ENCODE measurements around the gene ADCY9.

The ADCY9 gene

DNA sequence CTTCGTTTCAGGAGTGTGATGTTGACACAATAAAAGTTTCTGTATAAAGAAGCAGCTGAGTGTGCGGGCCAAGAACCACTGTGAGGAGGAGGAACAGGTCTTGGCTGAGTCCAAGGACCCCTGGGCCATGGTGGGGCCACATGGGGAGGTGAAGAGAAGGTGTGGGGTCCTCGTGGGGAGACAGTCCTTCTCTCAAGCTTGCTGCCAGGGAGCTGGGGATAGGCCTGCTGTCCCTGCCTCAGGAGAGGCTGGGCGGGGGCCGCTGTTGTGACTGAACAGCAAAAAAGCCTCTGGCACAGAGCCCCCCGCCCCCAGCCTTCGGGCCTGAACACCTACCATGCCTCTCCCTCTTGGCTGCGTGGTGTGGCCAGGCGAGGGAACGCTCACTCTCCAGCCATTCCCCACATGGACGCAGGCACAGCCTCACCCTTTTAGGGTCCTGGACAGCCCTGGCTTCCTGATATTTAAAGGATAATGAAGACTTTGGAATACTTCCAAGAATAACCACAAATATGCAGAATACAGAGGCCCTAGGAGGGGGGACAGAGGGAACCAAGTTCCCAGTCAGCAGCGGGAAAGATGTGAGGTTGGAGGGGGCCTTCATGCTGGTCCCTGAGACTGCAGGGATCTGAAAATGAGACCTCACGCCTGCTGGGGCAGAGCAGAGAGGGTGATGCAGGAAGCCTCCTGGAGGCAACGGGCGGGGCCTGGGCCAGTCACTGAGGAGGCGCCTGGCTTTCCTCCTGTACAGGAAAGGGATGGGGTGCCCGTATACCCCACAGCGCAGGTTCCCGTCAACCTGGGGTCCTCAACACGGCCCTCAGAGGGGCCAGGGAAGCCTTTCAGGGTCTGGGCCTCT lies 135.8 kb downstream of the ADCY9 start:
- TF ChIP-seq, protein P1, sequence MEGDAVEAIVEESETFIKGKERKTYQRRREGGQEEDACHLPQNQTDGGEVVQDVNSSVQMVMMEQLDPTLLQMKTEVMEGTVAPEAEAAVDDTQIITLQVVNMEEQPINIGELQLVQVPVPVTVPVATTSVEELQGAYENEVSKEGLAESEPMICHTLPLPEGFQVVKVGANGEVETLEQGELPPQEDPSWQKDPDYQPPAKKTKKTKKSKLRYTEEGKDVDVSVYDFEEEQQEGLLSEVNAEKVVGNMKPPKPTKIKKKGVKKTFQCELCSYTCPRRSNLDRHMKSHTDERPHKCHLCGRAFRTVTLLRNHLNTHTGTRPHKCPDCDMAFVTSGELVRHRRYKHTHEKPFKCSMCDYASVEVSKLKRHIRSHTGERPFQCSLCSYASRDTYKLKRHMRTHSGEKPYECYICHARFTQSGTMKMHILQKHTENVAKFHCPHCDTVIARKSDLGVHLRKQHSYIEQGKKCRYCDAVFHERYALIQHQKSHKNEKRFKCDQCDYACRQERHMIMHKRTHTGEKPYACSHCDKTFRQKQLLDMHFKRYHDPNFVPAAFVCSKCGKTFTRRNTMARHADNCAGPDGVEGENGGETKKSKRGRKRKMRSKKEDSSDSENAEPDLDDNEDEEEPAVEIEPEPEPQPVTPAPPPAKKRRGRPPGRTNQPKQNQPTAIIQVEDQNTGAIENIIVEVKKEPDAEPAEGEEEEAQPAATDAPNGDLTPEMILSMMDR (conservative IDR thresholded peaks at IDR 0.05; ENCODE audit: low read depth, low read length) = no peak
- DNase-seq (ENCODE audit: low read depth) = peak; percentile 43
- no peak overlapping the region for H3K4me3 ChIP-seq (ENCODE audit: low read length)

DNA sequence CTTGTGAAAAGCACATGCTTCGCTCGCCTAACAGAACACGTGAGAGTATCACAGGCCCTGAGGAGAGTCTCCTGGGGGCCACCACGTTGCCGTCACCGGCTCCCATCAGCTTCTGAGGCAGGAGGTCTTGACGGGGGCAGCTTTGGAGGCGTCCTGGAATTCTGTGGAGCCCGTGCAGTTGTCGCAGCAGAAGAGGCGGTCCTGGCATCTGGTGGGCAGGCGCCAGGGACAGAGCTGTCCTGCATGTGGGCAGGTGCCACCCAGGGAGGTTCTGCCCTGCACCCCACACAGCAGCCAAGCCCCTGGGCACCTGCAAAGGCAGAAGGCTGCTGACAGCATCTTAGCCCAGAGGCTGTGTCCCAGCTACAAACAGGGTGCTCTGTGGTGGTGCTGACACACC lies 136.7 kb downstream of the ADCY9 start:
- no peak for DNase-seq (ENCODE audit: low read depth)
- H3K4me3 ChIP-seq (ENCODE audit: low read length) = no peak overlapping the region
- TF ChIP-seq, protein P1 (conservative IDR thresholded peaks at IDR 0.05; ENCODE audit: low read depth, low read length) = no peak

DNA sequence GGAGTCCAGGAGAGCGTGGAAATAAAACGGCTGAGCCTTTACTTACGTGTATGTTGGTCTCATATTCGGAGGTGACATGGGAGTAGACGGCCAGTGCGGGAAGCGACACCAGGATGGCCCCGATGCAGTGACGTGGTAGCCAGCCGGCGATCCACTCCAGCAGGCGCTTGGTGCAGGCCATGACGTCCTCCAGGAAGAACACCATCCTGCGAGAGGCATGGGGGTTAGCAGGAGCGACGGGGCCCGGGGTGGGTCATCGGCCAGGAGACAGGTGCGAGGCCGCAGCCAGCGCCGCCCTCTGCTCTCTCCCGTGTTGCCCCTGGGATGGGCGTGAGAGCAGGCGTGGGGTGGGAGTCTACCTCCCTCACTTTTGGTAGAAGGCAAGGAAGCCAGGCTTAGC lies 137.2 kb downstream of the ADCY9 start:
- H3K4me3 ChIP-seq (ENCODE audit: low read length) = no peak overlapping the region
- TF ChIP-seq, protein P1 (conservative IDR thresholded peaks at IDR 0.05; ENCODE audit: low read depth, low read length) = no peak
- DNase-seq (ENCODE audit: low read depth) = no peak

DNA sequence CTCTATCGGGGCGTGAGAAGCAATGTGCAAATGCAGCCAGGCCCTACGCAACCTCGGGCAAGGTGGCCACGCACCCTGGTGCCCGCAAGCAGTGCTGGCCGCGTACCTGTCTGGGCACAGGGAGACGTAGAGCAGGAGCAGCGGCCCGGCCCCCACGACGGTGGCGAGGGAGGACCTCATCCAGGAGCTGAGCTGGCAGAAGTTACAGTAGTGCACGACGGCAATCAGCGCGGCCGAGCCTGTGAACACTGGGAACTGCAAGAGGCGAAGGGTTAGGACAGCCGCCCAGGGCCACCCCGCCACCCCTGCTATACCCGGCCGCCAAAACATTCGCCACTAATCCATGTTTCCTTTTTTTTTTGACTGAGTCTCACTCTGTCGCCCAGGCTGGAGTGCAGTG lies 138.9 kb downstream of the ADCY9 start:
- H3K4me3 ChIP-seq (ENCODE audit: low read length) = no peak overlapping the region
- no peak for DNase-seq (ENCODE audit: low read depth)
- TF ChIP-seq, protein P1 (conservative IDR thresholded peaks at IDR 0.05; ENCODE audit: low read depth, low read length) = no peak

DNA sequence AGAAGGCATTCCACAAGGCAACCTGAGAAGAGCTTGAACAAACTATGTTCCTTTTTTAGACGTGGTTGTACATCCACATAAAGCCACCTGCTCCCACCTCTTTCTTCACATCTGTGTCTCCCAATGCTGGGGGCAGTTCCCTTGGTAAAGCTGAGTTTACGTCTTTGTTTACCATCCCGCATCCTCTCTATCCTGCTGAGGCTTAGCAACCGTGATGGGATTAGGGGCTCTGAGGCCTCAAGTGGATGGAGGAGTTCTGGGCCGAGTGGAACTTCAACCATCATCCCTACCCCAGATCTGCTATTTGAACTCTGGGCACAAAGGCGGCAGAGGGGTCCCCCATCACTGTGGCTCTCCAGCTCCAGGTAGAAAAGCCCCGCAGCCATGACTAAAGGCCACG lies 141.5 kb downstream of the ADCY9 start:
- no peak for DNase-seq (ENCODE audit: low read depth)
- TF ChIP-seq, protein P1 (conservative IDR thresholded peaks at IDR 0.05; ENCODE audit: low read depth, low read length) = no peak
- no peak overlapping the region for H3K4me3 ChIP-seq (ENCODE audit: low read length)

DNA sequence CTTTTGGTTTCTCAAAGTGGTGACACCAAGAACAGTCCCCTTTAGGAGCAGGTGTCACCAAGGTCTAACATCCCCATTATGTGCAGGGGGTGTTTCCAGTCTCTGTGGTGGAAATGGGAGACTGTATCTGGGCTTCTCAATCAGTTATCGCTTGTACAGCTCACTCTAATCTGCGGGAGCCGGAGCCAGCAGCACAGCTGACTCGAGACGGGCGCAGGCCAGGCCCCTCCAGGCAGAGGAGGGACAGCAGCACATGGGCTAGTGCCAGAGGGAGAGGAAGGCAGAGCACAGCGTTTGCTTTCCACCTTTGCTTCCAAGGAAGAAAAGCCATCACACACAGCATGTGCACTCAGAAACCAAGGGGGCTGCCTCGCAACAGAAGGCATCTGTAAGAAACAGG lies 144.5 kb downstream of the ADCY9 start:
- no peak for DNase-seq (ENCODE audit: low read depth)
- no peak overlapping the region for H3K4me3 ChIP-seq (ENCODE audit: low read length)
- TF ChIP-seq, protein P1 (conservative IDR thresholded peaks at IDR 0.05; ENCODE audit: low read depth, low read length) = no peak

DNA sequence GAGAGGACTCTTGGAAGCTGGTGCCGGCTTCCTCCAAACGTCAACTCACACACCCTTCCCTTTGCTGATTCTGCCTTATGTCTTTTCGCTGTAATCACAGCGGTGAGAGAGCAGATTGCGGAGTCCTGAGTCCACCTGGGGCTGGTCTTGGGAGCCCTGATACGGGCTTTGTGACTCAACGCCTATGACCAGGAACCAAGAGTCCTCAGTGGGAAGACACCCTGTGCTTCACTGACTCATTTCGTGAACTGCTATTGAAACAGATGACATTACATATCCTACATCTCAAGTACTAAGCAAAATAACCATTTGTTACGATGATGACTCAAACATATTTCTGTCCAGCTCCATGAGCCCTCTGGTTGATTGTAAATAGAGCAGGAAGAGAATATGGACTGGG lies 145.0 kb downstream of the ADCY9 start:
- H3K4me3 ChIP-seq (ENCODE audit: low read length) = no peak overlapping the region
- TF ChIP-seq, protein P1 (conservative IDR thresholded peaks at IDR 0.05; ENCODE audit: low read depth, low read length) = no peak
- DNase-seq (ENCODE audit: low read depth) = peak; percentile 36
